Fibroblast of lung (primary cell): ENCODE results near the gene ATXN7L3.

Experiments
- CTCF ChIP-seq, 2 donors: IDR thresholded peaks in 1 of 2; conservative IDR thresholded peaks in 1 of 2; 1 replicate in 1 of 2; 2 replicates in 1 of 2; pipeline ENCODE4 v1.5.1; 2011 to 2012; ENCODE audit warnings: low read length in 2 of 2, control low read depth in 1 of 2, inconsistent platforms in 1 of 2, low read depth in 1 of 2, mild to moderate bottlenecking in 1 of 2
- EZH2 ChIP-seq: IDR thresholded peaks from 2 replicates; pipeline ENCODE4 v1.5.1; 2012; ENCODE audit warnings: low read length, control low read depth, mild to moderate bottlenecking; ENCODE audit errors: missing control alignments

DNA sequence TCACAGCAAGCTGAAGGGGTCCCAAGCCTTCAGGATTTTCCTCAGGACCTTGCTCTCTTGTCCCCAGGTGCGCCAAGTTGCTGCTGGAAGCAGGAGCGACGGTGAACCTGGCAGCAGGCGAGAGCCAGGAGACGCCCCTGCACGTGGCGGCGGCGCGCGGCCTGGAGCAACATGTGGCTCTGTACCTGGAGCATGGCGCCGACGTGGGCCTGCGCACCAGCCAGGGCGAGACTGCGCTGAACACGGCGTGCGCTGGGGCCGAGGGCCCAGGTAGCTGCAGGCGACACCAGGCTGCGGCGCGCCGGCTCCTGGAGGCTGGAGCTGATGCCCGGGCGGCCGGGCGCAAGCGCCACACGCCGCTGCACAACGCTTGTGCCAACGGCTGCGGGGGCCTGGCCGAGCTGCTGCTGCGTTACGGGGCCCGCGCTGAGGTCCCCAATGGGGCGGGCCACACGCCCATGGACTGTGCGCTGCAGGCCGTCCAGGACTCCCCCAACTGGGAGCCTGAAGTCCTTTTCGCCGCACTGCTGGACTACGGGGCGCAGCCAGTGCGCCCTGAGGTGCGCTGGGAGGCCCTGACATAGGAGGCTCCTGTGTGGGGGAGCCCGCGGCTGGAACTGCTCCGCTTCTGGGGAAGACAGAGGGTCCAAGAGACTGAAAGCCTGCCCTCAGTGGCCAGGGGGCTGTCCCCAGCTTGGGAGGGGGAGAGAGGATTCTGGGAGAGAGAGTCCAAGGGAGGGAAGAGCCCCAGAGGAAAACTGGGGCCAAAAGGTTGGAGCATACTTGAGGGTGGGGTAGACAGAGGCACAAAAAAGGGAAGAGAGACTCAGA, 22.8 kb downstream of the ATXN7L3 start:
- no peak for TF ChIP-seq EZH2
- no peak for TF ChIP-seq CTCF (conservative IDR thresholded peaks at IDR 0.05 in 1 of 2, IDR thresholded peaks at IDR 0.05 in 1 of 2; ENCODE audit: low read depth in 1 of 2, low read length in 2 of 2)
